Prostate gland (tissue), 2 donors: ENCODE measurements around the gene FGA. TPM values are rescaled to one million over a fixed set of nuclear protein-coding genes. Genes with fewer than 3 reads are reported as not detected.

Experiments used
- DNase-seq: peaks from one replicate; pipeline ENCODE4 v3.0.0-alpha.2; 2019; ENCODE audit warnings: low spot score
- H3K27ac ChIP-seq, 2 donors: fragments of 200-600 bp; sonication (generic); 2 replicates each; pipeline ENCODE4 v1.5.1; 2017 to 2019
- H3K27me3 ChIP-seq: fragments of 200-600 bp; sonication (generic); replicated peaks from 2 replicates; pipeline ENCODE4 v1.5.1; 2019; ENCODE audit not compliant: insufficient read depth
- H3K36me3 ChIP-seq, 2 donors: fragments of 200-600 bp; sonication (generic); 1 replicate in 1 of 2; 2 replicates in 1 of 2; pipeline versions ENCODE4 v1.5.1 to v1.8.1; 2017 to 2019
- H3K4me1 ChIP-seq: fragments of 200-600 bp; sonication (generic); replicated peaks from 2 replicates; pipeline ENCODE4 v1.5.1; 2019
- H3K4me3 ChIP-seq, 2 donors: fragments of 200-600 bp; sonication (generic); 2 replicates each; pipeline ENCODE4 v1.5.1; 2017 to 2019
- H3K9me3 ChIP-seq: fragments of 200-600 bp; sonication (generic); 2 replicates; pipeline ENCODE4 v1.5.1; 2017
- POLR2A ChIP-seq: fragments of 450-650 bp; IDR thresholded peaks from one replicate; pipeline ENCODE4 v1.6.1; 2016; ENCODE audit warnings: antibody characterized with exemption, mild to moderate bottlenecking
- POLR2AphosphoS5 ChIP-seq: sonication (generic); formaldehyde crosslinking; IDR thresholded peaks from one replicate; pipeline ENCODE4 v1.6.1; 2017; ENCODE audit warnings: antibody characterized with exemption
- WGBS: methylation state at CpG from one replicate; pipeline ENCODE4 v1.1.5; 2018; 5-methylcytosine and 5-hydroxymethylcytosine counted together
- intact Hi-C: fragments of 100-400 bp; cut with DNase I; formaldehyde crosslinking; loops from one replicate; pipeline ENCODE4 v1.14.2; 2022
- total RNA-seq, 2 donors: library from RNA; depleted of rRNA; stranded (reverse); fragments of >200 nt; gene quantifications; one replicate each; pipeline ENCODE4 v1.1.0, GENCODE V29; 2016
- TF ChIP-seq, protein P1 (sequence below), 4 experiments: fragments of 200-600 bp in 2 of 4; fragments of 450-650 bp in 2 of 4; sonication (generic) in 2 of 4; IDR thresholded peaks; 1 replicate in 3 of 4; 2 replicates in 1 of 4; pipeline ENCODE4 v1.5.1; 2016 to 2019; ENCODE audit warnings: antibody characterized with exemption in 4 of 4, mild to moderate bottlenecking in 2 of 4, moderate library complexity in 2 of 4

FGA gene
- total RNA-seq, 2 donors from 2014 or later = 0.68 TPM; not detected in 1

DNA sequence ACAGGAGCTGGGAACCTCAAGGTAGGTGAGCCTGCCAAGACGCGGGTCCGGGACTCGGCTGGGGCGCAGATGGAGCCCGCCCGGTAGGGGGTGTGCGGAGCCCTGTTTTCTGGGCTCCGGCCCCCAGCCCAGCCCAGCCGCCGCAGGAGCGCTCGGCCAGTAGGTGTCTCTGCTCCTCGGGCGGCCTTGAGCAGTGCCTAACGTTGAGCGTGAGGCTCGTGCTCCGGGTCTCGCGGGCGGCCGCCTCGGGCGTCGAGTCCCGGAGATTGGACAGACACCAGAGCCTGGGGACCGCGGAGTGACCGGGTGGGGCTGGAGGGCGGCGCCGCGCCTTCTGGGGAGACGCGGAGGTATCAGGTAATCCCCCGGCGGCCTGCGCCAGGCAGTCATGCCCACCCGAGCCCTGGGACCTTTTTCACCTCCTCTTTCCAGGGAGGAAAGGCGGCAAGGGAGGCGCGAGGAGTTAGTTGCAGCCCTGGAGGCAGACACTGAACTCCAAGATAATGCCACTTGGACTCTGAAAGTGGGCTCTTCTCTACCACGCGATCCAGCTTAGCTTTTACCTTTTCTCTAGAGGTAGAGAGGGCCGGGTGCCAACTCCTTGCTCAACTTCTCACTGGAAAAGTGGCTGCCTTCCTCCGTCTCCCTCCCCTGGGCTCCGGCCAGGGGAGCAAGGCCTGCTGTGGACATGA, 36.4 kb upstream of the FGA start:
- H3K9me3 ChIP-seq = no peaks in the 10 kb centered on the region
- no peaks in the 10 kb centered on the region for H3K27me3 ChIP-seq
- peak overlapping the region; percentile 24 for H3K4me3 ChIP-seq
- no peak overlapping the region for H3K27ac ChIP-seq
- H3K36me3 ChIP-seq = no peaks in the 10 kb centered on the region
- intact Hi-C loops = no loop called here
- DNase-seq = peak; percentile 27
- H3K4me1 ChIP-seq = no peaks in the 10 kb centered on the region
- no peak for TF ChIP-seq POLR2AphosphoS5
- TF ChIP-seq, protein P1, sequence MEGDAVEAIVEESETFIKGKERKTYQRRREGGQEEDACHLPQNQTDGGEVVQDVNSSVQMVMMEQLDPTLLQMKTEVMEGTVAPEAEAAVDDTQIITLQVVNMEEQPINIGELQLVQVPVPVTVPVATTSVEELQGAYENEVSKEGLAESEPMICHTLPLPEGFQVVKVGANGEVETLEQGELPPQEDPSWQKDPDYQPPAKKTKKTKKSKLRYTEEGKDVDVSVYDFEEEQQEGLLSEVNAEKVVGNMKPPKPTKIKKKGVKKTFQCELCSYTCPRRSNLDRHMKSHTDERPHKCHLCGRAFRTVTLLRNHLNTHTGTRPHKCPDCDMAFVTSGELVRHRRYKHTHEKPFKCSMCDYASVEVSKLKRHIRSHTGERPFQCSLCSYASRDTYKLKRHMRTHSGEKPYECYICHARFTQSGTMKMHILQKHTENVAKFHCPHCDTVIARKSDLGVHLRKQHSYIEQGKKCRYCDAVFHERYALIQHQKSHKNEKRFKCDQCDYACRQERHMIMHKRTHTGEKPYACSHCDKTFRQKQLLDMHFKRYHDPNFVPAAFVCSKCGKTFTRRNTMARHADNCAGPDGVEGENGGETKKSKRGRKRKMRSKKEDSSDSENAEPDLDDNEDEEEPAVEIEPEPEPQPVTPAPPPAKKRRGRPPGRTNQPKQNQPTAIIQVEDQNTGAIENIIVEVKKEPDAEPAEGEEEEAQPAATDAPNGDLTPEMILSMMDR (IDR thresholded peaks at IDR 0.05) = peak in 3 of 4 experiments; percentile 24 to 56 (median 44)
- WGBS = 6% methylated on average over 34 of the region's 48 CpGs

DNA sequence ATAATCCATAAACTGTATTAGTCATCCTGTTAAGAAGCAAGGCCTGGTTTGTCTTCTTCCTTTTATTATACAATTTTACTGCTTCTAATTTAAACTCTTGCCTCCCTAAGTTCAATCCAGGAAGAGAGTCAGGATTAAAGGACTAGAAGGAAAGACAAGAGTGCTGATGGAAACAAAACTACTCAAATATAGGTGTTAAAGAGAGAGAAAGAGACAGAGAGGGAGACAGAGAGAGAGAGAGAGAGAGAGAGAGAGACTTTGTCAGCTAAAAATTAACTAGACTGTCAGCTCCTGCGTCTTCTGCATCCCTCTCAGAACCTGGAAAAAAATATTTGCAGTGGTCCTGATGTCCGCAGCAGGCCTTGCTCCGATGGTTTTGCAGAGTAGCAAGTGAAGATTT, 35.4 kb upstream of the FGA start:
- no peaks in the 10 kb centered on the region for H3K36me3 ChIP-seq
- no peaks in the 10 kb centered on the region for H3K4me1 ChIP-seq
- intact Hi-C loops = no loop called here
- TF ChIP-seq, protein P1 (IDR thresholded peaks at IDR 0.05) = no peak
- TF ChIP-seq POLR2A (no peak), POLR2AphosphoS5 (no peak)
- DNase-seq = no peak
- no peak overlapping the region for H3K4me3 ChIP-seq
- H3K27ac ChIP-seq = no peak overlapping the region
- WGBS = 90% methylated on average over 3 of the region's 3 CpGs
- no peaks in the 10 kb centered on the region for H3K9me3 ChIP-seq
- H3K27me3 ChIP-seq = no peaks in the 10 kb centered on the region

DNA sequence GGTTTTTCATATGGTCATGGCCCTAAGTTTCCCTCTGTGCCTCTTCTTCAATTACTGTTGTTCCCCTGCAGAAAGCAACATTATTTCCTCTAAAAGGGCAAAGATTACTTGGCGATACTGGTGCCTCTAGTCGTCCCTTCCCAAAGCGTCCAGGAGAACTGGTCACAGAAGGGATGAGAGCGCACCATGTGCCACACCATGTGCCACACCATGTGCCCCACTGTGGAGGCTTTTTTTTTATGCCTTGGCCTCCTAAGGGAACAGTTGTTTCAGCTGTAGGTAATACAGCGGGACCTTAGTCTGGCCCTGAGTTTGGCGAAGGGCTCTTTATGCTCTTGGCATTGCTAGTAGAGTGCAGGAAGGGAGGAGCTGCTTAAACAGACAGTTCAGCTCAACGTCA, 33.5 kb upstream of the FGA start:
- 88% methylated on average over 7 of the region's 7 CpGs for WGBS
- no peak for DNase-seq
- Histone ChIP-seq H3K27me3 (no peaks in the 10 kb centered on the region), H3K9me3 (no peaks in the 10 kb centered on the region), H3K4me3 (no peak overlapping the region), H3K4me1 (no peaks in the 10 kb centered on the region), H3K36me3 (no peaks in the 10 kb centered on the region), H3K27ac (no peak overlapping the region)
- TF ChIP-seq POLR2AphosphoS5 (no peak), POLR2A (no peak)
- TF ChIP-seq, protein P1 (IDR thresholded peaks at IDR 0.05) = no peak
- intact Hi-C loops = loop anchor here (5.0 kb wide), 1 partner anchor 72 kb away; the partner anchor contains the start of gene PLRG1

DNA sequence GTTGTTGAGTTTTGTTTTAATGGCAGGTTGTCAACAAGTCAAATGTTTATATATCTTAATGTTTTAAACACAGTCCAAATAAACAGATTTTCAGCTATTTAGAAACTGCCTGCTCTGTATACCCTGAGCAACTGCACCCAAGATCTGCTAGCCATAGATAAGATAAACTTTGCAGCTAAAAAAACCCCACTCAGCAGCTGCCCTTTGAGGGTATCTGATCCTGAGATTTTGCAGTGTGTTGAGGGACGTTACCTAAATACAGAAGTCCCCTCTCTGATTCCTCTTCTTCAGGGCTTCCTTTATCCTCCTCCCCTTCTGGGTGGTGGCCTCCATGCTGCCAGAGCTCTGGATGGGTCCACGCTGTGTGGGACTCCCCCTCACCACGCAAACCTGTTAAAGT, 32.9 kb upstream of the FGA start:
- Histone ChIP-seq H3K27ac (no peak overlapping the region), H3K4me3 (no peak overlapping the region), H3K4me1 (no peaks in the 10 kb centered on the region), H3K36me3 (no peaks in the 10 kb centered on the region), H3K27me3 (no peaks in the 10 kb centered on the region), H3K9me3 (no peaks in the 10 kb centered on the region)
- intact Hi-C loops = loop anchor here (5.0 kb wide), 1 partner anchor 71 kb away; the partner anchor contains the start of gene PLRG1
- TF ChIP-seq POLR2AphosphoS5 (no peak), POLR2A (no peak)
- TF ChIP-seq, protein P1 (IDR thresholded peaks at IDR 0.05) = no peak
- DNase-seq = no peak
- 76% methylated on average over 3 of the region's 3 CpGs for WGBS

DNA sequence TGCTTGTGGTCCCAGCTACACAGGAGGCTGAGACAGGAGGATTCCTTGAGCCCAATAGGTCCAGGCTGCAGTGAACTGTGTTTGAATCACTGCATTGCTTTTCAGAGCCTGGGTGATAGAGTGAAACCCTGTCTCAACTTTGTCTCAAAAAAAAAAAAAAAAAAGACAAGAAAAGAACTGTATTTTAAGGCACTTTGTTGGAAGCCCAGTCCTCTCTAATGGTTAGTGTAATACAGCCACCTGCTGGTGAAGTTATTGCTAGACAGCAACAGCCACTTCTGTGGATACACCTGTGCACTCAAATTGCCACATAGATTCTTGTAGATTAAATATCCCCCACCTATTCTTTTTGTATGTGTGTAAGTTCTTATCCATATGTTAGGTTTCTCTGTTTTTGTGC, 32.1 kb upstream of the FGA start:
- H3K27me3 ChIP-seq = no peaks in the 10 kb centered on the region
- intact Hi-C loops = loop anchor here (5.0 kb wide), 1 partner anchor 70 kb away; the partner anchor contains the start of gene PLRG1
- DNase-seq = peak; percentile 10
- TF ChIP-seq, protein P1 (IDR thresholded peaks at IDR 0.05) = peak in 2 of 4 experiments; percentile 47 to 48
- no peak for TF ChIP-seq POLR2AphosphoS5
- H3K4me1 ChIP-seq = no peaks in the 10 kb centered on the region
- H3K9me3 ChIP-seq = no peaks in the 10 kb centered on the region
- H3K36me3 ChIP-seq = no peaks in the 10 kb centered on the region
- no peak overlapping the region for H3K27ac ChIP-seq
- no peak overlapping the region for H3K4me3 ChIP-seq
